Neural cell (in vitro differentiated cells): ENCODE data around the gene ATP13A2. TPM values are rescaled to one million over a fixed set of nuclear protein-coding genes. Genes with fewer than 3 reads are reported as not detected.

ENCODE experiments used
- H2AFZ ChIP-seq: fragments of 200-600, 300-800 bp; sonication (generic), shearing (Covaris generic); 2 replicates; pipeline ENCODE4 v1.6.0; 2014; ENCODE audit warnings: low read depth, mild to moderate bottlenecking, antibody characterized with exemption, low read length, moderate library complexity
- H3F3A ChIP-seq: fragments of 200-600 bp; shearing (Covaris generic); 2 replicates; pipeline ENCODE4 v1.6.1; 2016; ENCODE audit warnings: mild to moderate bottlenecking, moderate library complexity, mixed read lengths, antibody characterized with exemption, low read length; ENCODE audit not compliant: insufficient read depth, poor library complexity, severe bottlenecking
- H3K27ac ChIP-seq: fragments of 200-600, 300-800 bp; sonication (generic), shearing (Covaris generic); 2 replicates; pipeline ENCODE4 v1.5.1; 2014; ENCODE audit warnings: mild to moderate bottlenecking, low read length, moderate library complexity
- H3K27me3 ChIP-seq: fragments of 300-800, 200-600 bp; sonication (generic), shearing (Covaris generic); 2 replicates; pipeline ENCODE4 v1.6.0; 2014; ENCODE audit warnings: mild to moderate bottlenecking, low read depth, low read length, moderate library complexity; ENCODE audit not compliant: insufficient read depth
- H3K36me3 ChIP-seq: fragments of 300-800, 200-600 bp; sonication (generic), shearing (Covaris generic); 2 replicates; pipeline ENCODE4 v1.5.1; 2014; ENCODE audit warnings: mild to moderate bottlenecking, antibody characterized with exemption, low read length, moderate library complexity; ENCODE audit not compliant: insufficient read depth
- H3K4me2 ChIP-seq: fragments of 300-800, 200-600 bp; sonication (generic), shearing (Covaris generic); 2 replicates; pipeline ENCODE4 v1.6.0; 2014; ENCODE audit warnings: mild to moderate bottlenecking, low read length
- H3K4me3 ChIP-seq: fragments of 300-800, 200-600 bp; sonication (generic), shearing (Covaris generic); 2 replicates; pipeline ENCODE4 v1.5.1; 2014; ENCODE audit warnings: mild to moderate bottlenecking, low read length, moderate library complexity
- H3K79me2 ChIP-seq: fragments of 200-600 bp; shearing (Covaris generic); replicated peaks from 2 replicates; pipeline ENCODE4 v1.6.0; 2014; ENCODE audit warnings: mild to moderate bottlenecking, low read length, moderate library complexity; ENCODE audit not compliant: insufficient read depth
- H3K9ac ChIP-seq: fragments of 300-800, 200-600 bp; sonication (generic), shearing (Covaris generic); 2 replicates; pipeline ENCODE4 v1.6.1; 2016; ENCODE audit warnings: mild to moderate bottlenecking, low read length, mixed read lengths
- H3K9me2 ChIP-seq: fragments of 200-600 bp; shearing (Covaris generic); 2 replicates; pipeline ENCODE4 v1.6.1; 2016; ENCODE audit warnings: mild to moderate bottlenecking, low read length, mixed read lengths; ENCODE audit not compliant: insufficient read depth
- H3K9me3 ChIP-seq: fragments of 200-600, 300-800 bp; sonication (generic), shearing (Covaris generic); 2 replicates; pipeline ENCODE4 v1.6.1; 2016; ENCODE audit warnings: mild to moderate bottlenecking, mixed run types, low read length, moderate library complexity, mixed read lengths
- H4K20me1 ChIP-seq: fragments of 200-600 bp; shearing (Covaris generic); 2 replicates; pipeline ENCODE4 v1.6.1; 2016; ENCODE audit warnings: mild to moderate bottlenecking, mixed run types; ENCODE audit not compliant: insufficient read depth
- EP300 ChIP-seq: fragments of 450-650 bp; conservative IDR thresholded peaks from 2 replicates; pipeline ENCODE4 v1.6.1; 2014; ENCODE audit warnings: antibody characterized with exemption, mild to moderate bottlenecking, moderate library complexity; ENCODE audit not compliant: poor library complexity, severe bottlenecking
- EZH2 ChIP-seq: fragments of 200-600, 300-800 bp; shearing (Covaris generic), sonication (generic); IDR thresholded peaks from 2 replicates; pipeline ENCODE4 v1.6.1; 2014; ENCODE audit warnings: antibody characterized with exemption, low read length, borderline replicate concordance, mild to moderate bottlenecking; ENCODE audit not compliant: insufficient read depth, poor library complexity, severe bottlenecking
- MXI1 ChIP-seq: fragments of 450-650 bp; conservative IDR thresholded peaks from 2 replicates; pipeline ENCODE4 v1.6.1; 2014; ENCODE audit warnings: antibody characterized with exemption, mild to moderate bottlenecking; ENCODE audit not compliant: poor library complexity, severe bottlenecking
- POLR2AphosphoS5 ChIP-seq: IDR thresholded peaks from 2 replicates; pipeline ENCODE4 v1.6.1; 2012
- RAD21 ChIP-seq: fragments of 450-650 bp; conservative IDR thresholded peaks from 2 replicates; pipeline ENCODE4 v1.6.1; 2014; ENCODE audit warnings: antibody characterized with exemption, mild to moderate bottlenecking, moderate library complexity
- SMC3 ChIP-seq: fragments of 450-650 bp; conservative IDR thresholded peaks from 2 replicates; pipeline ENCODE4 v1.6.1; 2014; ENCODE audit warnings: antibody characterized with exemption, mild to moderate bottlenecking, moderate library complexity; ENCODE audit not compliant: poor library complexity
- TAF1 ChIP-seq: IDR thresholded peaks from 2 replicates; pipeline ENCODE4 v1.6.1; 2012; ENCODE audit warnings: low read depth
- polyA plus RNA-seq: library from polyadenylated mRNA; depleted of rRNA; stranded (reverse); fragments of >200 nt; gene quantifications from 2 replicates; pipeline ENCODE4 v1.2.3, GENCODE V29; 2014
- TF ChIP-seq, protein P1 (sequence below): IDR thresholded peaks from 2 replicates; pipeline ENCODE4 v1.6.1; 2012; ENCODE audit warnings: borderline replicate concordance
- TF ChIP-seq, protein P2 (sequence below): fragments of 450-650 bp; IDR thresholded peaks from 2 replicates; pipeline ENCODE4 v1.5.1; 2014; ENCODE audit warnings: antibody characterized with exemption, mild to moderate bottlenecking, moderate library complexity; ENCODE audit not compliant: poor library complexity, severe bottlenecking

ATP13A2 gene
- polyA plus RNA-seq, 1 donor from 2014 or later = 43.3 TPM

DNA sequence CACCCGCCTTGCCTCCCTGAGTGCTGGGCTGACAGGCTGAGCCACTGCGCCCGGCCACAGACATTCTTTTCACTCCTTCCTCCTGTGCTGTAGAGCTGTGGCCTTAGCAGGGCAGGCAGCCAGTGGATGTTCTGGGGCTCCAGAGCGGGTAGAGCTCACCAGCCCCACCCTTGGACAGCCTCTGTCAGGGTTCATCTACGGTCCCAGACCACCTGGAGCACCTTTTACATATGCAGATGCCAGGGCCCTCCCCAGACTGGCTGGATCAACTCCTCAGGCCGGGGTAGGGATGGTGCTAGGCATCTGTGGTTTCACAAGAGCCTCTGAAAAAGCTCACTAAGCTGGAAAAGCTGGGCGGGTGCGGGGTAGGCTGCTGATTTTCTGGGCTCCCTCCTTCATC is 4.6 kb downstream of the ATP13A2 start:
- no peaks in the 10 kb centered on the region for H4K20me1 ChIP-seq
- no peak overlapping the region for H3K4me2 ChIP-seq
- no peak overlapping the region for H3K27ac ChIP-seq
- H2AFZ ChIP-seq = no peak overlapping the region
- no peaks in the 10 kb centered on the region for H3K27me3 ChIP-seq
- H3K9me2 ChIP-seq = no peaks in the 10 kb centered on the region
- H3K9ac ChIP-seq = no peak overlapping the region
- TF ChIP-seq RAD21 = no peak
- no peaks in the 10 kb centered on the region for H3K9me3 ChIP-seq
- H3K4me3 ChIP-seq = no peak overlapping the region
- no peaks in the 10 kb centered on the region for H3K36me3 ChIP-seq
- H3K79me2 ChIP-seq = peaks cover 8% of the 10 kb centered on the region
- no peaks in the 10 kb centered on the region for H3F3A ChIP-seq

DNA sequence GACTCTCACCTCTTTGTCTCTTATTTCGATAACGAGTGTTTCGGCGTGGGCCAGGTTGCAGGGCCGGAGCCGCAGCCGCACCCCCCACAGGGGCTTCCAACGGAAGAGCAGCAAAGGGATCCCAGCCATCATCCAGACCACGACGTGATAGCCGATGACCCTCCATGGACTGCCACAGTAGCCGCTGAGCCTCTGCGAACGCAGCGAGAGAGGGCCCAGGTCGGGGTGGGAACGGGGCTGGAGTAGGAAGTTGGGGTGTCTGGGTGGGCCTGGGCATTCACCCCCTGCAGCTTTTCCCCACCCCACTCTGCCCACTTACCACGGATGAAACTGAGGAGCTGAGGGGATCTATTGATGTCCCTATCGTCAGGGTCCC is 6.4 kb downstream of the ATP13A2 start:
- Histone ChIP-seq H4K20me1 (no peaks in the 10 kb centered on the region), H2AFZ (no peak overlapping the region), H3K27me3 (no peaks in the 10 kb centered on the region), H3K27ac (no peak overlapping the region), H3K79me2 (peaks cover 3% of the 10 kb centered on the region), H3K4me3 (no peak overlapping the region), H3K36me3 (no peaks in the 10 kb centered on the region), H3K9me3 (no peaks in the 10 kb centered on the region), H3K4me2 (no peak overlapping the region), H3K9me2 (no peaks in the 10 kb centered on the region), H3K9ac (no peak overlapping the region), H3F3A (no peaks in the 10 kb centered on the region)
- TF ChIP-seq, protein P1, sequence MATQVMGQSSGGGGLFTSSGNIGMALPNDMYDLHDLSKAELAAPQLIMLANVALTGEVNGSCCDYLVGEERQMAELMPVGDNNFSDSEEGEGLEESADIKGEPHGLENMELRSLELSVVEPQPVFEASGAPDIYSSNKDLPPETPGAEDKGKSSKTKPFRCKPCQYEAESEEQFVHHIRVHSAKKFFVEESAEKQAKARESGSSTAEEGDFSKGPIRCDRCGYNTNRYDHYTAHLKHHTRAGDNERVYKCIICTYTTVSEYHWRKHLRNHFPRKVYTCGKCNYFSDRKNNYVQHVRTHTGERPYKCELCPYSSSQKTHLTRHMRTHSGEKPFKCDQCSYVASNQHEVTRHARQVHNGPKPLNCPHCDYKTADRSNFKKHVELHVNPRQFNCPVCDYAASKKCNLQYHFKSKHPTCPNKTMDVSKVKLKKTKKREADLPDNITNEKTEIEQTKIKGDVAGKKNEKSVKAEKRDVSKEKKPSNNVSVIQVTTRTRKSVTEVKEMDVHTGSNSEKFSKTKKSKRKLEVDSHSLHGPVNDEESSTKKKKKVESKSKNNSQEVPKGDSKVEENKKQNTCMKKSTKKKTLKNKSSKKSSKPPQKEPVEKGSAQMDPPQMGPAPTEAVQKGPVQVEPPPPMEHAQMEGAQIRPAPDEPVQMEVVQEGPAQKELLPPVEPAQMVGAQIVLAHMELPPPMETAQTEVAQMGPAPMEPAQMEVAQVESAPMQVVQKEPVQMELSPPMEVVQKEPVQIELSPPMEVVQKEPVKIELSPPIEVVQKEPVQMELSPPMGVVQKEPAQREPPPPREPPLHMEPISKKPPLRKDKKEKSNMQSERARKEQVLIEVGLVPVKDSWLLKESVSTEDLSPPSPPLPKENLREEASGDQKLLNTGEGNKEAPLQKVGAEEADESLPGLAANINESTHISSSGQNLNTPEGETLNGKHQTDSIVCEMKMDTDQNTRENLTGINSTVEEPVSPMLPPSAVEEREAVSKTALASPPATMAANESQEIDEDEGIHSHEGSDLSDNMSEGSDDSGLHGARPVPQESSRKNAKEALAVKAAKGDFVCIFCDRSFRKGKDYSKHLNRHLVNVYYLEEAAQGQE = no peak
- no peak for TF ChIP-seq EP300
- TF ChIP-seq, protein P2, sequence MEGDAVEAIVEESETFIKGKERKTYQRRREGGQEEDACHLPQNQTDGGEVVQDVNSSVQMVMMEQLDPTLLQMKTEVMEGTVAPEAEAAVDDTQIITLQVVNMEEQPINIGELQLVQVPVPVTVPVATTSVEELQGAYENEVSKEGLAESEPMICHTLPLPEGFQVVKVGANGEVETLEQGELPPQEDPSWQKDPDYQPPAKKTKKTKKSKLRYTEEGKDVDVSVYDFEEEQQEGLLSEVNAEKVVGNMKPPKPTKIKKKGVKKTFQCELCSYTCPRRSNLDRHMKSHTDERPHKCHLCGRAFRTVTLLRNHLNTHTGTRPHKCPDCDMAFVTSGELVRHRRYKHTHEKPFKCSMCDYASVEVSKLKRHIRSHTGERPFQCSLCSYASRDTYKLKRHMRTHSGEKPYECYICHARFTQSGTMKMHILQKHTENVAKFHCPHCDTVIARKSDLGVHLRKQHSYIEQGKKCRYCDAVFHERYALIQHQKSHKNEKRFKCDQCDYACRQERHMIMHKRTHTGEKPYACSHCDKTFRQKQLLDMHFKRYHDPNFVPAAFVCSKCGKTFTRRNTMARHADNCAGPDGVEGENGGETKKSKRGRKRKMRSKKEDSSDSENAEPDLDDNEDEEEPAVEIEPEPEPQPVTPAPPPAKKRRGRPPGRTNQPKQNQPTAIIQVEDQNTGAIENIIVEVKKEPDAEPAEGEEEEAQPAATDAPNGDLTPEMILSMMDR = no peak
- no peak for TF ChIP-seq TAF1
- no peak for TF ChIP-seq POLR2AphosphoS5
- no peak for TF ChIP-seq EZH2
- no peak for TF ChIP-seq SMC3
- no peak for TF ChIP-seq RAD21
- no peak for TF ChIP-seq MXI1
